Duodenal mucosa (tissue), 2 donors: ENCODE measurements around the gene DPP8.
"Not testable (repeated sequence)": the region's sequence is repeated elsewhere in the genome, so short reads cannot be mapped to it uniquely, and the experiment has no call there.

ENCODE experiments used
- H3K27ac ChIP-seq: one replicate; pipeline ENCODE4 v1.7.0; 2013; ENCODE audit warnings: low read depth, low read length
- H3K27me3 ChIP-seq, 2 donors: one replicate each; pipeline ENCODE4 v1.7.0; 2013; ENCODE audit warnings: low read length in 2 of 2, control low read depth in 1 of 2; ENCODE audit not compliant: insufficient read depth in 2 of 2, control insufficient read depth in 1 of 2
- H3K36me3 ChIP-seq, 2 donors: one replicate each; pipeline ENCODE4 v1.7.0; 2013; ENCODE audit warnings: low read length in 2 of 2, control low read depth in 1 of 2; ENCODE audit not compliant: insufficient read depth in 2 of 2, control insufficient read depth in 1 of 2
- H3K4me1 ChIP-seq, 2 donors: one replicate each; pipeline ENCODE4 v1.7.0; 2013; ENCODE audit warnings: low read length in 2 of 2, control low read depth in 1 of 2; ENCODE audit not compliant: insufficient read depth in 2 of 2, control insufficient read depth in 1 of 2
- H3K4me3 ChIP-seq, 2 donors: one replicate each; pipeline ENCODE4 v1.7.0; 2013; ENCODE audit warnings: low read length in 2 of 2, low read depth in 1 of 2
- H3K9ac ChIP-seq, 2 donors: one replicate each; pipeline ENCODE4 v1.7.0; 2013; ENCODE audit warnings: low read length in 2 of 2, low read depth in 1 of 2
- H3K9me3 ChIP-seq, 2 donors: one replicate each; pipeline ENCODE4 v1.7.0; 2013; ENCODE audit warnings: low read length in 2 of 2, control low read depth in 1 of 2; ENCODE audit not compliant: control insufficient read depth in 1 of 2

DPP8 gene

DNA sequence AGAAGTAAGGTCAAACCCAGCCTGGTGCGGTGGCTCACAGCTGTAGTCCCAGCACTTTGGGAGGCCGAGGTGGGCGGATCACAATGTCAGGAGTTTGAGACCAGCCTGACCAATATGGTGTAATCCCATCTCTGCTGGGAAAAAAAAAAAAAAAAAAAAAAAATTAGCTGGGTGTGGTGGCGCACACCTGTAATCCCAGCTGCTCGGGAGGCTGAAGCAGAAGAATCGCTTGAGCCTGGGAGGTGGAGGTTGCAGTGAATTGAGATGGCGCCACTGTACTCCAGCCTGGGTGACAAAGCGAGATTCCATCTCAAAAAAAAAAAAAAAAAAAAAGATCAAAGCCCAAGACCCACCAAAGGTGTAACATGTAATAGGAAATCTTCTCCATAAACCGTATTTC is 31.8 kb upstream of the DPP8 start:
- not testable (repeated sequence) for H3K9ac ChIP-seq, H3K4me1 ChIP-seq, H3K27me3 ChIP-seq, H3K4me3 ChIP-seq, H3K27ac ChIP-seq, H3K36me3 ChIP-seq, H3K9me3 ChIP-seq

GRCh38 chr15:65547841-65548240 is 30.4 kb upstream of the DPP8 start:
- Histone ChIP-seq H3K4me1 (peaks cover 0 to 5% of the 10 kb centered on the region in 2 donors), H3K27me3 (no peaks in the 10 kb centered on the region), H3K9me3 (no peaks in the 10 kb centered on the region), H3K9ac (no peak overlapping the region), H3K4me3 (no peak overlapping the region), H3K27ac (no peak overlapping the region), H3K36me3 (no peaks in the 10 kb centered on the region)

- H3K9ac ChIP-seq = no peak overlapping the region
- H3K9me3 ChIP-seq = no peaks in the 10 kb centered on the region
- no peaks in the 10 kb centered on the region for H3K27me3 ChIP-seq
- no peaks in the 10 kb centered on the region for H3K36me3 ChIP-seq
- H3K27ac ChIP-seq = no peak overlapping the region
- H3K4me1 ChIP-seq = no peaks in the 10 kb centered on the region
- H3K4me3 ChIP-seq = no peak overlapping the region
Observed at GRCh38 chr15:65541231-65541820, 23.8 kb upstream of the DPP8 start.

DNA sequence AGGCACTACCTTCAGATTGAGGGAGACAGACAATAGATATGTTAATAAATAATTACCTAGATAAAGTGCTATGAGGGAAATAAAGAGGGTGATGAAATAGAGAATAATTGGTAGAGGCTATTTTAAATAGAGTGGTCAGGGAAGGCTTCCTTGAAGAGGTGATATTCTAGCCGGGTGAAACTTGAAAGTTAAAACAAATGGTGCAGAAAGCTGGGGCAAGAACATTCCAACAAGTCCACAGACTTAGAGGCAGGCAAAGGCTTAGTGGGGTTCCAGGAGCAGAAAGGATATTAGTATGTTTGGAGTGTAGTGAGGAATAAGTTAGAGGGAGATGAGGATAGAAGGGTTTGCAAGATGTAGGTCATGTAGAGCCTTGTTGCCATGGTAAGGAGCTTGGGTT is 22.8 kb upstream of the DPP8 start:
- Histone ChIP-seq H3K9ac (no peak overlapping the region), H3K9me3 (no peaks in the 10 kb centered on the region), H3K4me1 (no peaks in the 10 kb centered on the region), H3K27me3 (no peaks in the 10 kb centered on the region), H3K36me3 (no peaks in the 10 kb centered on the region), H3K4me3 (no peak overlapping the region), H3K27ac (no peak overlapping the region)

DNA sequence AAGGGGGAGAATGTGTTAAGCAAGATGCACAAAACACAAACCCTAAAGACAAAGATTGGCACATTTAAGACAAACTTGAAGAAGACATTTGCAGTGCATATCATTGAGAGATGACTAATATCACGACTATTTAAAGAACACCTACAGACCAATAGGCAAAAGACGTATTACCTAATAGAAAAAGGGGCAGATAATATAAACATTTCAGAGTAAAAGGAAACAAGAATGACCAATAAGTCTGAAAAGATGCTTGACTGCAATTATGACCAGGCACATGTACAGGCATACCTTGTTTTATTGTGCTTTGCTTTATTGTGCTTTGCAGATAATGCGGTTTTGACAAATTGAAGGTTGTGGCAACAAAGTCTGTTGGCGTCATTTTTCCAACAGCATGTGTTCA is 17.7 kb upstream of the DPP8 start:
- no peak overlapping the region for H3K27ac ChIP-seq

GRCh38 chr15:65533057-65533756 is 15.7 kb upstream of the DPP8 start:
- H3K4me1 ChIP-seq = peaks cover 13 to 14% of the 10 kb centered on the region in 2 donors
- no peaks in the 10 kb centered on the region for H3K9me3 ChIP-seq
- H3K9ac ChIP-seq = peak overlapping the region in 1 of 2 donors; percentile 24
- no peak overlapping the region for H3K27ac ChIP-seq
- no peaks in the 10 kb centered on the region for H3K36me3 ChIP-seq
- peak overlapping the region in 1 of 2 donors; percentile 31 for H3K4me3 ChIP-seq
- no peaks in the 10 kb centered on the region for H3K27me3 ChIP-seq

More for the DNA sequence above, 17.7 kb upstream of the DPP8 start:
- Histone ChIP-seq H3K4me3 (no peak overlapping the region), H3K36me3 (no peaks in the 10 kb centered on the region), H3K9me3 (no peaks in the 10 kb centered on the region), H3K9ac (no peak overlapping the region), H3K27me3 (no peaks in the 10 kb centered on the region), H3K4me1 (peaks cover 13 to 14% of the 10 kb centered on the region in 2 donors)

DNA sequence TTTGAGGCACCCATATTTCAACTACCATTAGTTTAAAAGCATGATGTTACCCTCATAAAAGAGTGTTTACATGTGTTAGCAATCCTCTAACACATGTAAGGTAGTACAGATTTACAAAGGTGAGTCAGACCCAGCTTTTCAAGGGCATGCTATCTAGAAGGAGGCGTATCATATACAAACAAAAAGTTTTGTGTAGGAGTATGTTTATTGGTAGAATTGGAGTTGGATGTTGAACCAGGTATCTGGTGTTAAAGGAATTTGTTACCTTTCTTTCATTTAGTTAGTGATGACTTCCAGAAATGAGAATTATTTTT is 15.2 kb upstream of the DPP8 start:
- Histone ChIP-seq H3K9me3 (no peaks in the 10 kb centered on the region), H3K4me1 (peaks cover 13 to 14% of the 10 kb centered on the region in 2 donors), H3K27ac (no peak overlapping the region), H3K27me3 (no peaks in the 10 kb centered on the region), H3K9ac (peak overlapping the region in 1 of 2 donors; percentile 24), H3K4me3 (no peak overlapping the region), H3K36me3 (no peaks in the 10 kb centered on the region)

- peak within 1 kb of the TSS; percentile 91 to 92 for H3K4me3 ChIP-seq
- no peaks in the 10 kb centered on the region for H3K9me3 ChIP-seq
- H3K27me3 ChIP-seq = no peaks in the 10 kb centered on the region
- H3K36me3 ChIP-seq = no peaks in the 10 kb centered on the region
- H3K27ac ChIP-seq = peak within 1 kb of the TSS; percentile 54
- H3K9ac ChIP-seq = peak within 1 kb of the TSS; percentile 68 to 96
- H3K4me1 ChIP-seq = peaks cover 13 to 14% of the 10 kb centered on the region in 2 donors
Observed at GRCh38 chr15:65530318-65531111, 13.0 kb upstream of the DPP8 start, which contains the start of gene HACD3. TSS of gene HACD3 (plus strand) at chr15:65530463. CDS start at chr15:65530632, 169 bp downstream.

GRCh38 chr15:65529762-65530317 is 12.4 kb upstream of the DPP8 start:
- Histone ChIP-seq H3K27me3 (no peaks in the 10 kb centered on the region), H3K27ac (peak overlapping the region; percentile 54), H3K9me3 (no peaks in the 10 kb centered on the region), H3K9ac (peak overlapping the region; percentile 61 to 68), H3K4me1 (peaks cover 13 to 14% of the 10 kb centered on the region in 2 donors), H3K4me3 (peak overlapping the region; percentile 91 to 92), H3K36me3 (no peaks in the 10 kb centered on the region)
